A172 (cell line): ENCODE data around the gene OR11G2. TPM values are rescaled to one million over a fixed set of nuclear protein-coding genes. Genes with fewer than 3 reads are reported as not detected.
"Not testable (repeated sequence)": the region's sequence is repeated elsewhere in the genome, so short reads cannot be mapped to it uniquely, and the experiment has no call there.

ENCODE experiments used
- DNase-seq: peaks from one replicate; pipeline ENCODE4 v3.0.0-alpha.2; 2015; ENCODE audit warnings: low spot score
- total RNA-seq: library from RNA; depleted of rRNA; stranded (reverse); fragments of >200 nt; shearing (Covaris generic); gene quantifications from 2 replicates; pipeline ENCODE4 v1.2.3, GENCODE V29; 2014; rRNA removed

Gene OR11G2
- total RNA-seq, 1 experiment from 2014 or later = not detected

- DNase-seq = no peak
These were observed 32.7 kb downstream of the OR11G2 start, which contains the start of gene OR11H6 for GRCh38 chr14:20223410-20223809. Gene OR11H6, plus strand, starts transcription at chr14:20223710. Its CDS starts 0 bp downstream, at chr14:20223710.

GRCh38 chr14:20228681-20229080 lies 38.0 kb downstream of the OR11G2 start, which contains the start of gene OR11H7:
Gene OR11H7, plus strand, starts transcription at chr14:20228981.
- no peak for DNase-seq

- DNase-seq = not testable (repeated sequence)
These were observed 44.7 kb downstream of the OR11G2 start for GRCh38 chr14:20235415-20235814.

- DNase-seq = no peak
These were observed 57.0 kb downstream of the OR11G2 start for GRCh38 chr14:20247646-20248246.

Other genes starting within 250 kb of the OR11G2 start
- not detected in 2 replicates for gene OR4K15, start 215.3 kb upstream of the OR11G2 start, total RNA-seq
- not detected in 2 replicates for gene OR4Q2, start 188.7 kb upstream of the OR11G2 start, total RNA-seq
- gene OR4K14, start 171.6 kb upstream of the OR11G2 start, total RNA-seq = not detected in 2 replicates
- gene OR4K13, start 154.9 kb upstream of the OR11G2 start, total RNA-seq = not detected in 2 replicates
- gene OR4L1, start 130.9 kb upstream of the OR11G2 start, total RNA-seq = not detected in 2 replicates
- gene OR4K17, start 80.2 kb upstream of the OR11G2 start, total RNA-seq = not detected in 2 replicates
- not detected in 2 replicates for gene OR4N5, start 52.1 kb upstream of the OR11G2 start, total RNA-seq
- not detected in 2 replicates for gene OR11H6, start 32.8 kb downstream of the OR11G2 start, total RNA-seq
- not detected in 2 replicates for gene OR11H7, start 38.1 kb downstream of the OR11G2 start, total RNA-seq
- gene OR11H4, start 48.4 kb downstream of the OR11G2 start, total RNA-seq = not detected in 2 replicates
- gene TTC5, start 115.1 kb downstream of the OR11G2 start, total RNA-seq = 10.6 and 16.8 TPM in 2 replicates
- 28.6 and 30.3 TPM in 2 replicates for gene CCNB1IP1, start 142.4 kb downstream of the OR11G2 start, total RNA-seq
- 17.5 and 20.1 TPM in 2 replicates for gene PARP2, start 152.7 kb downstream of the OR11G2 start, total RNA-seq
- gene TEP1, start 222.6 kb downstream of the OR11G2 start, total RNA-seq = 4.8 and 9.0 TPM in 2 replicates
- not detected in 2 replicates for gene KLHL33, start 245.3 kb downstream of the OR11G2 start, total RNA-seq